HepG2 (cell line): Measurements from ENCODE around the gene SLC25A51. TPM values are rescaled to one million over a fixed set of nuclear protein-coding genes. Genes with fewer than 3 reads are reported as not detected.

Experiments
- DNMT3B ChIP-seq: conservative IDR thresholded peaks from 2 replicates; pipeline ENCODE4 v1.6.1; 2016; ENCODE audit warnings: missing biosample characterization, control low read depth
- FOSL2 ChIP-seq: sonication (generic); formaldehyde crosslinking; IDR thresholded peaks from 2 replicates; pipeline ENCODE4 v1.4.0; 2020; ENCODE audit warnings: missing genetic modification reagents
- ISL2 ChIP-seq: sonication (generic); formaldehyde crosslinking; IDR thresholded peaks from 2 replicates; pipeline ENCODE4 v1.5.0; 2020; ENCODE audit warnings: missing genetic modification reagents
- KLF16 ChIP-seq, 2 experiments: sonication (generic) in 1 of 2; formaldehyde crosslinking in 1 of 2; IDR thresholded peaks; 2 replicates each; pipeline versions ENCODE4 v1.6.1 to v1.8.0; 2016 to 2023; ENCODE audit warnings: missing genetic modification reagents in 2 of 2, missing compliant biosample characterization in 1 of 2
- KLF6 ChIP-seq: IDR thresholded peaks from 2 replicates; pipeline ENCODE4 v1.8.0; 2016; ENCODE audit warnings: missing biosample characterization, missing genetic modification reagents
- LCORL ChIP-seq, 2 experiments: fragments of 450-650 bp in 1 of 2; sonication (generic) in 1 of 2; formaldehyde crosslinking in 1 of 2; IDR thresholded peaks; 2 replicates each; pipeline versions ENCODE4 v1.5.0 to v1.6.1; 2017 to 2020; ENCODE audit warnings: antibody characterized with exemption in 1 of 2, missing genetic modification reagents in 1 of 2
- NRL ChIP-seq: sonication (generic); formaldehyde crosslinking; IDR thresholded peaks from 2 replicates; pipeline ENCODE4 v1.5.0; 2020; ENCODE audit warnings: missing genetic modification reagents, mild to moderate bottlenecking, moderate library complexity, borderline replicate concordance
- RXRA ChIP-seq: sonication (generic); formaldehyde crosslinking; IDR thresholded peaks from 2 replicates; pipeline ENCODE4 v1.5.1; 2020; ENCODE audit warnings: missing genetic modification reagents
- SAP130 ChIP-seq: IDR thresholded peaks from 2 replicates; pipeline ENCODE4 v1.6.1; 2016; ENCODE audit warnings: low read depth
- SNRNP70 ChIP-seq: fragments of 200-400 bp; formaldehyde crosslinking; IDR thresholded peaks from 2 replicates; pipeline ENCODE4 v1.6.1; 2017; ENCODE audit warnings: mild to moderate bottlenecking, low read depth, low read length, moderate library complexity
- SOX13 ChIP-seq, 3 experiments: fragments of 450-650 bp in 1 of 3; sonication (generic) in 1 of 3; formaldehyde crosslinking in 1 of 3; IDR thresholded peaks in 2 of 3; conservative IDR thresholded peaks in 1 of 3; 2 replicates each; pipeline versions ENCODE4 v1.5.0 to v1.6.1; 2016 to 2020; ENCODE audit warnings: antibody characterized with exemption in 1 of 3, mild to moderate bottlenecking in 1 of 3, missing compliant biosample characterization in 1 of 3, missing genetic modification reagents in 1 of 3, moderate library complexity in 1 of 3
- SOX5 ChIP-seq: IDR thresholded peaks from 2 replicates; pipeline ENCODE4 v1.6.1; 2016; ENCODE audit warnings: borderline replicate concordance
- SOX6 ChIP-seq, 2 experiments: fragments of 450-650 bp in 1 of 2; sonication (generic) in 1 of 2; formaldehyde crosslinking in 1 of 2; IDR thresholded peaks; 2 replicates each; pipeline versions ENCODE4 v1.4.0 to v1.6.1; 2017 to 2020; ENCODE audit warnings: antibody characterized with exemption in 1 of 2, mild to moderate bottlenecking in 1 of 2, missing genetic modification reagents in 1 of 2
- YY1 ChIP-seq: IDR thresholded peaks from 2 replicates; pipeline ENCODE4 v1.6.1; 2011; ENCODE audit warnings: low read length, low read depth, moderate library complexity, mild to moderate bottlenecking; ENCODE audit not compliant: insufficient read depth, insufficient replicate concordance
- ZFX ChIP-seq: sonication (generic); formaldehyde crosslinking; IDR thresholded peaks from 2 replicates; pipeline ENCODE4 v1.4.0; 2020; ENCODE audit warnings: mild to moderate bottlenecking, low read depth, missing genetic modification reagents, moderate library complexity
- ZFYVE20 ChIP-seq: sonication (generic); formaldehyde crosslinking; IDR thresholded peaks from 2 replicates; pipeline ENCODE4 v1.8.0; 2023; ENCODE audit warnings: low read depth, mild to moderate bottlenecking, moderate library complexity, missing genetic modification reagents, borderline replicate concordance
- ZNF432 ChIP-seq: sonication (generic); formaldehyde crosslinking; IDR thresholded peaks from 2 replicates; pipeline ENCODE4 v1.5.0; 2020; ENCODE audit warnings: missing genetic modification reagents, mild to moderate bottlenecking, borderline replicate concordance
- ZNF737 ChIP-seq: sonication (generic); formaldehyde crosslinking; IDR thresholded peaks from 2 replicates; pipeline ENCODE4 v1.5.0; 2020; ENCODE audit warnings: missing genetic modification reagents, mild to moderate bottlenecking, borderline replicate concordance
- polyA plus RNA-seq, 8 experiments: library from polyadenylated mRNA; depleted of rRNA in 3 of 8; stranded (reverse) in 7 of 8; unstranded in 1 of 8; fragments of >200 nt; fragmentation: Illumina TruSeq in 4 of 8; extraction: Trizol in 4 of 8; gene quantifications; 2 replicates each; pipeline versions ENCODE4 v1.2.1 to v1.2.3, GENCODE V29; 2011 to 2016; ENCODE audit warnings: low read depth in 4 of 8, missing spikeins in 1 of 8, mixed read lengths in 1 of 8; ENCODE audit not compliant: insufficient read depth in 1 of 8
- total RNA-seq, 5 experiments: library from RNA; depleted of rRNA; stranded (reverse); fragments of >200 nt; fragmentation: Illumina TruSeq; extraction: Trizol; gene quantifications; 2 replicates each; pipeline ENCODE4 v1.2.3, GENCODE V29; 2016; ENCODE audit warnings: low read depth in 1 of 5
- TF ChIP-seq, protein P1 (sequence below): sonication (generic); formaldehyde crosslinking; IDR thresholded peaks from 2 replicates; pipeline ENCODE4 v1.4.0; 2020; ENCODE audit warnings: mild to moderate bottlenecking, missing genetic modification reagents
- TF ChIP-seq, protein P2 (sequence below): sonication (generic); formaldehyde crosslinking; IDR thresholded peaks from 2 replicates; pipeline ENCODE4 v1.5.0; 2020; ENCODE audit warnings: mild to moderate bottlenecking, low read depth, missing genetic modification reagents, borderline replicate concordance
- TF ChIP-seq, protein P3 (sequence below): sonication (generic); formaldehyde crosslinking; IDR thresholded peaks from 2 replicates; pipeline ENCODE4 v1.5.0; 2020; ENCODE audit warnings: mild to moderate bottlenecking, missing genetic modification reagents
- TF ChIP-seq, protein P4 (sequence below): sonication (generic); formaldehyde crosslinking; IDR thresholded peaks from 2 replicates; pipeline ENCODE4 v1.4.0; 2020; ENCODE audit warnings: missing genetic modification reagents, borderline replicate concordance

The SLC25A51 gene
- total and polyA plus RNA-seq, 2 of the 13 experiments (the other 11 are each of a cell fraction or from before 2014, with no cell fraction given), result 14.6 to 37.7 TPM

DNA sequence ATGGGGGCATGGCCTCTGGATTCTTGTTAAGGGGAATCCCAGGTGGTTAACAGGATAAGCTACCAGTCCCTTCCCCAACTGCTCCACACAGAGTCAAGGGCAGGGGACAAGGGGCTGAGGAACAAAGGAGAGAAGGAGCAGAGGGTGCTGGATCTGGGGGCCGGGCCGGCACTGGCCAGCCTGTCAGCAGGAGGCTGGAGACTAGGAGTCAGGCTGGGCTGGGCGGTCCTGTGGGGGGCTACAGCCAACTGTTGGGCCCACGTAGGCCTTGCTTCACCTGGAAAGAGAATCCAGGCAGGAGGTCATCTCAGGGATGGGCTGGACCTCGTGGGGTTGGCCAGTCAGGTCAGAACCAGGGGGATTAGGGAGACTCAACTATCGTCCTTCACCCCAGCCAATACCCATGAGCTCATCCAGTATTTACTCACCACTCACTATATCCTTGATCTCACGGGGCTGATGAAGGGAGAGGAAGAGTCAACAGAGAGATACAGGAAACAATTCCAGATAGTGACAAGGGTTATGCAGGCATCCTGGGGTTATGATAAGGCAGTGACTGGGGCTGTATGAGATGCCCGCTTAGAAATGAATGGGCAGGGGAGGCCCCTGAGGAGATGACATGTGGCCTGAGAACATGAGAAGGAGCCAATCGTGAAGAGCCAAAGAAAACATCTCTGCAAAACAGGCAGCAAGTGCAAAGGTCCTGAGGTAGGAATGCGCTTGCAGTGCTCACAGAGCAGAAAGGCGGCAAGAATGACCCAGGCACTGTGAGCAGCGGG is 47.9 kb upstream of the SLC25A51 start (continued):
- TF ChIP-seq, protein P1, sequence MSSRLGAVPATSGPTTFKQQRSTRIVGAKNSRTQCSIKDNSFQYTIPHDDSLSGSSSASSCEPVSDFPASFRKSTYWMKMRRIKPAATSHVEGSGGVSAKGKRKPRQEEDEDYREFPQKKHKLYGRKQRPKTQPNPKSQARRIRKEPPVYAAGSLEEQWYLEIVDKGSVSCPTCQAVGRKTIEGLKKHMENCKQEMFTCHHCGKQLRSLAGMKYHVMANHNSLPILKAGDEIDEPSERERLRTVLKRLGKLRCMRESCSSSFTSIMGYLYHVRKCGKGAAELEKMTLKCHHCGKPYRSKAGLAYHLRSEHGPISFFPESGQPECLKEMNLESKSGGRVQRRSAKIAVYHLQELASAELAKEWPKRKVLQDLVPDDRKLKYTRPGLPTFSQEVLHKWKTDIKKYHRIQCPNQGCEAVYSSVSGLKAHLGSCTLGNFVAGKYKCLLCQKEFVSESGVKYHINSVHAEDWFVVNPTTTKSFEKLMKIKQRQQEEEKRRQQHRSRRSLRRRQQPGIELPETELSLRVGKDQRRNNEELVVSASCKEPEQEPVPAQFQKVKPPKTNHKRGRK (CRISPR knock-in tag), result no peak
- TF ChIP-seq FOSL2 (peak; percentile 69), ZNF737 (CRISPR knock-in tag) (no peak), DNMT3B (CRISPR knock-in tag) (no peak), SOX5 (peak; percentile 54; the same call in 1 of the 2 replicates), KLF16 (CRISPR knock-in tag; IDR thresholded peaks at IDR 0.05) (no peak), YY1 (no peak), KLF6 (CRISPR knock-in tag) (no peak), ZFYVE20 (CRISPR knock-in tag) (no peak), LCORL (IDR thresholded peaks at IDR 0.05) (no peak), LCORL (CRISPR knock-in tag; IDR thresholded peaks at IDR 0.05) (peak; percentile 41; the same call in 1 of the 2 replicates), RXRA (CRISPR knock-in tag) (peak; percentile 91; the same call in 1 of the 2 replicates), SNRNP70 (no peak), NRL (CRISPR knock-in tag) (no peak), SAP130 (CRISPR knock-in tag) (peak; percentile 78), ZFX (peak; percentile 51; the same call in 1 of the 2 replicates), ISL2 (CRISPR knock-in tag) (0 out of 2 replicates have a peak, but pooled peaks have one; percentile 32), ZNF432 (CRISPR knock-in tag) (no peak), SOX13 (IDR thresholded peaks at IDR 0.05) (no peak), SOX13 (CRISPR knock-in tag; conservative IDR thresholded peaks at IDR 0.05 in 1 of 2, IDR thresholded peaks at IDR 0.05 in 1 of 2) (peak in 1 of 2 experiments; percentile 72; a peak in 1 of 4 replicates), SOX6 (IDR thresholded peaks at IDR 0.05) (no peak), SOX6 (CRISPR knock-in tag; IDR thresholded peaks at IDR 0.05) (peak; percentile 40; the same call in 1 of the 2 replicates)
- TF ChIP-seq, protein P2, sequence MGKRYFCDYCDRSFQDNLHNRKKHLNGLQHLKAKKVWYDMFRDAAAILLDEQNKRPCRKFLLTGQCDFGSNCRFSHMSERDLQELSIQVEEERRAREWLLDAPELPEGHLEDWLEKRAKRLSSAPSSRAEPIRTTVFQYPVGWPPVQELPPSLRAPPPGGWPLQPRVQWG (CRISPR knock-in tag), result no peak
- TF ChIP-seq, protein P3, sequence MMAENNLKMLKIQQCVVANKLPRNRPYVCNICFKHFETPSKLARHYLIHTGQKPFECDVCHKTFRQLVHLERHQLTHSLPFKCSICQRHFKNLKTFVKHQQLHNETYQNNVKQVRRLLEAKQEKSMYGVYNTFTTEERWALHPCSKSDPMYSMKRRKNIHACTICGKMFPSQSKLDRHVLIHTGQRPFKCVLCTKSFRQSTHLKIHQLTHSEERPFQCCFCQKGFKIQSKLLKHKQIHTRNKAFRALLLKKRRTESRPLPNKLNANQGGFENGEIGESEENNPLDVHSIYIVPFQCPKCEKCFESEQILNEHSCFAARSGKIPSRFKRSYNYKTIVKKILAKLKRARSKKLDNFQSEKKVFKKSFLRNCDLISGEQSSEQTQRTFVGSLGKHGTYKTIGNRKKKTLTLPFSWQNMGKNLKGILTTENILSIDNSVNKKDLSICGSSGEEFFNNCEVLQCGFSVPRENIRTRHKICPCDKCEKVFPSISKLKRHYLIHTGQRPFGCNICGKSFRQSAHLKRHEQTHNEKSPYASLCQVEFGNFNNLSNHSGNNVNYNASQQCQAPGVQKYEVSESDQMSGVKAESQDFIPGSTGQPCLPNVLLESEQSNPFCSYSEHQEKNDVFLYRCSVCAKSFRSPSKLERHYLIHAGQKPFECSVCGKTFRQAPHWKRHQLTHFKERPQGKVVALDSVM (CRISPR knock-in tag), result no peak
- TF ChIP-seq, protein P4, sequence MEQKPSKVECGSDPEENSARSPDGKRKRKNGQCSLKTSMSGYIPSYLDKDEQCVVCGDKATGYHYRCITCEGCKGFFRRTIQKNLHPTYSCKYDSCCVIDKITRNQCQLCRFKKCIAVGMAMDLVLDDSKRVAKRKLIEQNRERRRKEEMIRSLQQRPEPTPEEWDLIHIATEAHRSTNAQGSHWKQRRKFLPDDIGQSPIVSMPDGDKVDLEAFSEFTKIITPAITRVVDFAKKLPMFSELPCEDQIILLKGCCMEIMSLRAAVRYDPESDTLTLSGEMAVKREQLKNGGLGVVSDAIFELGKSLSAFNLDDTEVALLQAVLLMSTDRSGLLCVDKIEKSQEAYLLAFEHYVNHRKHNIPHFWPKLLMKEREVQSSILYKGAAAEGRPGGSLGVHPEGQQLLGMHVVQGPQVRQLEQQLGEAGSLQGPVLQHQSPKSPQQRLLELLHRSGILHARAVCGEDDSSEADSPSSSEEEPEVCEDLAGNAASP (CRISPR knock-in tag), result peak; percentile 93; the same call in 1 of the 2 replicates
